Measurements from ENCODE around the gene YOD1.

YOD1 gene

DNA sequence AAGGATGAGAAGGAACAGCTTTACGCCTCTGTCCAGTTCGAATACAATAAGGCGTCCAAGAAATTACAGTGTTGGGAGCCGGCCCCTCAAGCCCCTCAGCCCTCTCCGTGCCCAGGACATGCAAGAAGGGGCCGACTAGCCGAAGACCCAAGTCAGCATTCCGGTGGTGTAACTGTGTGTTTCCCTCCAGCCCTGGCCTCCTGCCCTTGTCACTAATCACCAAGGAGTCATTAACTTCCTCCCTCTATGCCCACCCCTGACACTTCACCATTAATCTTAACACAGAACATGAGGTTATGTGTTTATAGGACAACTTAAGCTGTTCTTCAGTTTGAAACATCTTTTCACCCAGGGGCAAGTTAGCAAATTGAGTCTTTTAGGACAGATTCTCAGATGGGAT is 21.2 kb upstream of the YOD1 start:
- Histone ChIP-seq H3K9me3 (ENCODE audit: low read length) (no peaks in the 10 kb centered on the region), H3K36me3 (ENCODE audit: insufficient read depth, low read length) (peaks cover 16% of the 10 kb centered on the region; the same call in 1 of the 2 replicates), H2AFZ (ENCODE audit: low read length) (no peak overlapping the region), H3K4me2 (ENCODE audit: low read length) (no peak overlapping the region), H3K4me3 (ENCODE audit: low read depth, low read length, poor library complexity, severe bottlenecking) (no peak overlapping the region), H3K79me2 (ENCODE audit: insufficient read depth, low read length) (no peaks in the 10 kb centered on the region), H3K9ac (ENCODE audit: low read length) (no peak overlapping the region), H3K4me1 (ENCODE audit: insufficient read depth, low read length, severe bottlenecking) (no peaks in the 10 kb centered on the region), H3K27ac (ENCODE audit: low read depth, low read length, poor library complexity, severe bottlenecking) (no peak overlapping the region), H3K9me2 (ENCODE audit: low read depth, low read length) (no peaks in the 10 kb centered on the region), H3F3A (ENCODE audit: insufficient read depth, low read length) (no peaks in the 10 kb centered on the region), H3K27me3 (ENCODE audit: insufficient read depth, low read length) (no peaks in the 10 kb centered on the region), H4K20me1 (ENCODE audit: insufficient read depth, low read length) (no peaks in the 10 kb centered on the region)
- no peak for TF ChIP-seq EZH2 (IDR thresholded peaks at IDR 0.05; ENCODE audit: borderline replicate concordance, low read length)
- TF ChIP-seq, protein P1, sequence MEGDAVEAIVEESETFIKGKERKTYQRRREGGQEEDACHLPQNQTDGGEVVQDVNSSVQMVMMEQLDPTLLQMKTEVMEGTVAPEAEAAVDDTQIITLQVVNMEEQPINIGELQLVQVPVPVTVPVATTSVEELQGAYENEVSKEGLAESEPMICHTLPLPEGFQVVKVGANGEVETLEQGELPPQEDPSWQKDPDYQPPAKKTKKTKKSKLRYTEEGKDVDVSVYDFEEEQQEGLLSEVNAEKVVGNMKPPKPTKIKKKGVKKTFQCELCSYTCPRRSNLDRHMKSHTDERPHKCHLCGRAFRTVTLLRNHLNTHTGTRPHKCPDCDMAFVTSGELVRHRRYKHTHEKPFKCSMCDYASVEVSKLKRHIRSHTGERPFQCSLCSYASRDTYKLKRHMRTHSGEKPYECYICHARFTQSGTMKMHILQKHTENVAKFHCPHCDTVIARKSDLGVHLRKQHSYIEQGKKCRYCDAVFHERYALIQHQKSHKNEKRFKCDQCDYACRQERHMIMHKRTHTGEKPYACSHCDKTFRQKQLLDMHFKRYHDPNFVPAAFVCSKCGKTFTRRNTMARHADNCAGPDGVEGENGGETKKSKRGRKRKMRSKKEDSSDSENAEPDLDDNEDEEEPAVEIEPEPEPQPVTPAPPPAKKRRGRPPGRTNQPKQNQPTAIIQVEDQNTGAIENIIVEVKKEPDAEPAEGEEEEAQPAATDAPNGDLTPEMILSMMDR (IDR thresholded peaks at IDR 0.05; ENCODE audit: low read length) = no peak

DNA sequence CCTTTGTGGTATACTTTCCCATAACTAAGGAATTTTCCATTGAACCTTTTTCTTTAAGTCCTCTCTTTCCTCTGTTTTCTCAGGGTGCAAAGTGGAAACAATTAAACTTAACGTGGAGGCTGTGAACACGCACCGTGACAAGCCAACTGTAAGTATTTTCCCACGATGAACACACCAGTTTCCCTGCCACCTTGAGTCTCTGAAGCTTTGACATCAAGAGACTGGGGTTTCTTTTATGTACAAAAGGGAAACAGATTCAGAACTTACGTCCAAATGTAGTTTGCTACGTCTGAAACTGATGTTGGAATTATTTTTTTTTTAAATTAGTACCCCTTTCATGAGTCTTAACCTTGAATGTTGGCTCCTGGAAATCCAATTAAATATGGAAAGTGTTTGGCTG is 20.4 kb upstream of the YOD1 start:
- Histone ChIP-seq H3K9me3 (ENCODE audit: low read length) (no peaks in the 10 kb centered on the region), H3K79me2 (ENCODE audit: insufficient read depth, low read length) (no peaks in the 10 kb centered on the region), H4K20me1 (ENCODE audit: insufficient read depth, low read length) (no peaks in the 10 kb centered on the region), H3K9ac (ENCODE audit: low read length) (no peak overlapping the region), H3K27me3 (ENCODE audit: insufficient read depth, low read length) (no peaks in the 10 kb centered on the region), H3K9me2 (ENCODE audit: low read depth, low read length) (no peaks in the 10 kb centered on the region), H3K27ac (ENCODE audit: low read depth, low read length, poor library complexity, severe bottlenecking) (no peak overlapping the region), H3K4me1 (ENCODE audit: insufficient read depth, low read length, severe bottlenecking) (no peaks in the 10 kb centered on the region), H3F3A (ENCODE audit: insufficient read depth, low read length) (no peaks in the 10 kb centered on the region), H3K4me3 (ENCODE audit: low read depth, low read length, poor library complexity, severe bottlenecking) (no peak overlapping the region), H3K4me2 (ENCODE audit: low read length) (no peak overlapping the region), H2AFZ (ENCODE audit: low read length) (no peak overlapping the region), H3K36me3 (ENCODE audit: insufficient read depth, low read length) (peaks cover 16% of the 10 kb centered on the region; the same call in 1 of the 2 replicates)
- TF ChIP-seq, protein P1 (IDR thresholded peaks at IDR 0.05; ENCODE audit: low read length) = no peak
- TF ChIP-seq EZH2 (IDR thresholded peaks at IDR 0.05; ENCODE audit: borderline replicate concordance, low read length) = no peak

DNA sequence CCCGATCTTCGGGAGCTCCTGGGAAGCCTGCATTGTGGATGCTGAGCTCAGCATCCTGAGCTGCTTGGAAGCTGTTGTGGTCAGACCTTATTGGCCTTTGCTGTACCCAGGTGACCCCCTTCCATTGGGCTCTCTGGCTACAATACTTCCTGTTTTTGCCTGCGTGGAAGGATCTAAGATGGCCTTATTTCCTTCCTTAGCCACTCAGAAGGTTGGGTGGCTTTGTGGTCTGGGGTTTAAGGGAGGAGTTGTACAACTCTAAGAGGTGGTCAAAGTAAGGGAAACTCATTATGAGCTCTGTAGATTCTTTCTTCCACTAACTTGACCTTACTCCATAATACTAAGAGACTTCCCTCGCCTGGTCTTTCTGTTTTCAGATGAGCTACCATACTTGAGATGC is 19.8 kb upstream of the YOD1 start:
- TF ChIP-seq, protein P1 (IDR thresholded peaks at IDR 0.05; ENCODE audit: low read length) = no peak
- TF ChIP-seq EZH2 (IDR thresholded peaks at IDR 0.05; ENCODE audit: borderline replicate concordance, low read length) = no peak
- Histone ChIP-seq H3K9me2 (ENCODE audit: low read depth, low read length) (no peaks in the 10 kb centered on the region), H3K27me3 (ENCODE audit: insufficient read depth, low read length) (no peaks in the 10 kb centered on the region), H3K9me3 (ENCODE audit: low read length) (no peaks in the 10 kb centered on the region), H3K4me2 (ENCODE audit: low read length) (no peak overlapping the region), H3K27ac (ENCODE audit: low read depth, low read length, poor library complexity, severe bottlenecking) (no peak overlapping the region), H3K9ac (ENCODE audit: low read length) (no peak overlapping the region), H3K4me3 (ENCODE audit: low read depth, low read length, poor library complexity, severe bottlenecking) (no peak overlapping the region), H3F3A (ENCODE audit: insufficient read depth, low read length) (no peaks in the 10 kb centered on the region), H3K79me2 (ENCODE audit: insufficient read depth, low read length) (no peaks in the 10 kb centered on the region), H3K36me3 (ENCODE audit: insufficient read depth, low read length) (peaks cover 16% of the 10 kb centered on the region; the same call in 1 of the 2 replicates), H3K4me1 (ENCODE audit: insufficient read depth, low read length, severe bottlenecking) (no peaks in the 10 kb centered on the region), H2AFZ (ENCODE audit: low read length) (no peak overlapping the region), H4K20me1 (ENCODE audit: insufficient read depth, low read length) (no peaks in the 10 kb centered on the region)
